GM13976 (cell line): ENCODE measurements around the gene TMOD1.
"Not testable (repeated sequence)": the region's sequence is repeated elsewhere in the genome, so short reads cannot be mapped to it uniquely, and the experiment has no call there.

ENCODE experiments used
- DNase-seq: peaks from one replicate; pipeline ENCODE4 v3.0.0; 2012; ENCODE audit warnings: low spot score
- in situ Hi-C: fragments of 300-500 bp; cut with MboI; formaldehyde crosslinking; loops from one replicate; pipeline ENCODE4 v1.12.0; 2022; ENCODE audit warnings: low sequenced_read_pairs, mixed read lengths, inconsistent platforms; ENCODE audit not compliant: unreplicated experiment
- TF ChIP-seq, protein P1 (sequence below): IDR thresholded peaks from 2 replicates; pipeline ENCODE4 v1.5.1; 2012; ENCODE audit warnings: borderline replicate concordance, mild to moderate bottlenecking; ENCODE audit not compliant: insufficient read depth; ENCODE audit errors: extremely low read depth, missing control alignments, control extremely low read depth

The TMOD1 gene

DNA sequence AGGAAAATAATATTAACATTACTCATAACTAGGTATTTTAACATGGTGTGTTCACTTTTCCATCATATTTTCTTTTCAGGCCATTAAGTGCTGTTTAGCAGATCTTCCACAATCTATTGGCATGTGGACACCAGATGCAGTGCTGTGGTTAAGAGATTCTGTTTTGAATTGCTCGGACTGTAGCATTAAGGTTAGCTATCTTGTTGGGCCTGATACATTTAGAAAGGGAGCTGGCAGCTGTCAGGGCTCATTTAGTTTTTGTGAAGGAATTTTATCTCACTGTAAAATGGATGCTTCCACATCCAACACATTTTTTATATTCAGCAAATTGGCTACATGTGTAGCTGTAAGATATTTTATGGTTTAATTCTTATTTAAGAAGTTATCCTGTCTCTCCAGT lies 20.7 kb upstream of the TMOD1 start:
- no peak for DNase-seq
- TF ChIP-seq, protein P1, sequence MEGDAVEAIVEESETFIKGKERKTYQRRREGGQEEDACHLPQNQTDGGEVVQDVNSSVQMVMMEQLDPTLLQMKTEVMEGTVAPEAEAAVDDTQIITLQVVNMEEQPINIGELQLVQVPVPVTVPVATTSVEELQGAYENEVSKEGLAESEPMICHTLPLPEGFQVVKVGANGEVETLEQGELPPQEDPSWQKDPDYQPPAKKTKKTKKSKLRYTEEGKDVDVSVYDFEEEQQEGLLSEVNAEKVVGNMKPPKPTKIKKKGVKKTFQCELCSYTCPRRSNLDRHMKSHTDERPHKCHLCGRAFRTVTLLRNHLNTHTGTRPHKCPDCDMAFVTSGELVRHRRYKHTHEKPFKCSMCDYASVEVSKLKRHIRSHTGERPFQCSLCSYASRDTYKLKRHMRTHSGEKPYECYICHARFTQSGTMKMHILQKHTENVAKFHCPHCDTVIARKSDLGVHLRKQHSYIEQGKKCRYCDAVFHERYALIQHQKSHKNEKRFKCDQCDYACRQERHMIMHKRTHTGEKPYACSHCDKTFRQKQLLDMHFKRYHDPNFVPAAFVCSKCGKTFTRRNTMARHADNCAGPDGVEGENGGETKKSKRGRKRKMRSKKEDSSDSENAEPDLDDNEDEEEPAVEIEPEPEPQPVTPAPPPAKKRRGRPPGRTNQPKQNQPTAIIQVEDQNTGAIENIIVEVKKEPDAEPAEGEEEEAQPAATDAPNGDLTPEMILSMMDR: no peak
- in situ Hi-C loops: no loop called here

DNA sequence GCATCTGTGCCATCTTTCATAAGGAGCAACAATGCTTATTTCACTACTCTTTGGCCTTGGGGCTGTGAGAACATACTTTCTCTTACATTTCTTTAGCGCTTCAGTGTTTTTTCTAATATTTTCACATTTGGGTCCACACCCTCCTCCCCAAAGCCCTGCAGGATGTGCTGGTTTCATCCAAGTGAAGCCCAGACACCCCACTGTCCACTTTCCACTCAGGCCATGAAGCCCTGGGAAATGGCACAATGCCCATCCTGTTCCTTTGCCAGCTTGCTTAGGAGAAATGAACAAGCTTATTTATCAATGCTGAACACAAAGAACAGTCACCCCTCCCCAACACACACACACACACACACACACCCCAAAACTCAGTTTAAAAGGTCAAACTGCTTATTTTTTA lies 17.3 kb upstream of the TMOD1 start:
- TF ChIP-seq, protein P1: no peak
- in situ Hi-C loops: no loop called here
- DNase-seq: no peak

DNA sequence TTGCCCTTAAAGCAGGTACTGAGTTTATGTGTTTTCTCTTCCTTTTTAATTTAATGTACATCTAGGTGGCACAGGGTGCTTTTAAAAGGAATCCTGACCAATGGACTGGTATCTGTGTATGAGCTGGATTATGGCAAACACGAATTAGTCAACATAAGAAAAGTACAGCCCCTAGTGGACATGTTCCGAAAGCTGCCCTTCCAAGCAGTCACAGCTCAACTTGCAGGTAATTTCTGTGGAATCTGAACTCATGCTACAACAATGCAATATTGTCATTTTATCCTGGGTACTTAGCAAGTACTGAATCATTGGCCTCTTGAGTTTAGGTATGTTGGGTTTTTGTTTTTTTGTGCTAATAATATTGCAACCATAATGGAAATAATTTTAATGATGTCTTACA lies 14.4 kb upstream of the TMOD1 start:
- TF ChIP-seq, protein P1: no peak
- DNase-seq: no peak
- in situ Hi-C loops: no loop called here

DNA sequence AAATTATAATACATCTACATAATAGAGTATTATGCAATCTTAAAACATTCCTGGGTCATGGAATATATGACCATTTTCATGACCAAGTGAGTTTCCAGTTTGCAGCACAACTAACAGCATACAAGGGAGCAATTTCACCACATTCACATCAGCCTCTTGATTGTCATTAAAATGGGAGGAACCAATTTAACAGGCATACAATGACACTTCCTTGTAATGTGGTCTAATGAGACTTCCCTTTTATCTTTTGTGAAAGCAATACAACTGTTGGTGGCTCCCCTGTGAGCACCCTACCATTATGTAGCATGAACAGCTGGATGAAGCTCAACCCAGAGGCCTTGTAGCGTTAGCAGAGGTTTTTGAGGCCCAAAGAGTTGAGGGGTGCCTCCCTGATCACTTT lies 13.6 kb upstream of the TMOD1 start:
- TF ChIP-seq, protein P1: no peak
- in situ Hi-C loops: no loop called here
- no peak for DNase-seq

DNA sequence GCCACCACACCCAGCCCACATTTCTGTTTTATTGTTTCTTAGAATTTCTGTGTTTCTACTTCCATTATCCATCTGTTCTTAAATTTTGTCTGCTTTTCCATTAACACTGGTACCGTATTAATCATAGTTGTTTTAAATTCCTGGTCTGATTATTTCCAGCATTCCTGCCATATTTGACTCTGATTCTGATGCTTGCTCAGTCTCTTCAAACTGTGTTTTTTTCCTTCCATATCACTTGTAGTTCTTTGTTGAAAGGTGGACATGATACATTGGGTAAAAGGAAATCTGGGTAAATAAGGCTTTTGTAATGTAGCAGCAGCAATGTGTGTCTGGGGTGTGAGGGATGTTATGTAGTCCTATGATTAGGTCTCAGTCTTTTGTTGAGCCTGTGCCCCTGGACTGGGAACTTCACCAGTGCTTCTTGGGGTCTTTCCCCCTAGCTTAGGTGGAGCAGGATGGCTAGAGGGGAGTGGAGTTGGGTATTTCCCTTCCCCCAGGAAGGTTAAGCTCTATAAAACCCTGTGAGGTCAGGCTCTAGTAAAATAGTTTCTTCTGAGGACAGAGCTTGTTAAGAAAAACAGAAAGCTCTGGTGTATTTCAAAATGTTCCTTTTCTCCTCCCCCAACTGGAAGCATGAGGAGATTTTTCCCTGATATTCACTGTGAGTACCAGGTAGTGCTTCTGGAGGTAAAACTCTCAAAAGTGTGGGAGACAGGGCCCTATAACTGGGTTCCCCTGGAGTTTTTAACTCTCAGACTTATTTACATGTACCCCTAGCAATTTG lies 10.1 kb upstream of the TMOD1 start:
- in situ Hi-C loops: no loop called here
- no peak for DNase-seq
- TF ChIP-seq, protein P1: no peak

DNA sequence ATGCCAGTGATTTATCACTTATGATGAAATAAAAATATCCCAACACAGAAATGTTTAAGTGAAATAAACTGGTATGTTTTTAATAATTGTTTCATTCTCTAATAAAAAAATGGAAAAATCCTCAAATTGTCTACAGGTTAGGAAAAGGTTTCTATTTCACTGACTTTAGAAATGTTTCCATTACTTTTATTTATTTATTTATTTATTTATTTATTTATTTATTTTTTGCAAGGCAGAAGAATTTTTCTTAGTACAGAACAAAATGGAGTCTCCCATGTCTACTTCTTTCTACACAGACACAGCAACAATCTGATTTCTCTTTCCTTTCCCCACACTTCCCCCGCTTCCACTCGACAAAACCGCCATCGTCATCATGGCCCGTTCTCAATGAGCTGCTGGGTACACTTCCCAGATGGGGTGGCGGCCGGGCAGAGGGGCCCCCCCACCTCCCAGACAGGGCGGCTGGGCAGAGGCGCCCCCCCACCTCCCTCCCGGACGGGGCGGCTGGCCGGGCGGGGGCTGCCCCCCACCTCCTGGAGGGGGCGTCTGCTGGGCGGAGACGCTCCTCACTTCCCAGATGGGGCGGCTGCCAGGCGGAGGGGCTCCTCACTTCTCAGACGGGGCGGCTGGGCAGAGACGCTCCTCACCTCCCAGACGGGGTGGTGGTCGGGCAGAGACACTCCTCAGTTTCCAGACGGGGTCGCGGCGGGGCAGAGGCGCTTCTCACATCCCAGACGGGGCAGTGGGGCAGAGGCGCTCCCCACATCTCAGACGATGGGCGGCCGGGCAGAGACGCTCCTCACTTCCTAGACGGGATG lies 3.7 kb upstream of the TMOD1 start:
- in situ Hi-C loops, DNase-seq: not testable (repeated sequence)

DNA sequence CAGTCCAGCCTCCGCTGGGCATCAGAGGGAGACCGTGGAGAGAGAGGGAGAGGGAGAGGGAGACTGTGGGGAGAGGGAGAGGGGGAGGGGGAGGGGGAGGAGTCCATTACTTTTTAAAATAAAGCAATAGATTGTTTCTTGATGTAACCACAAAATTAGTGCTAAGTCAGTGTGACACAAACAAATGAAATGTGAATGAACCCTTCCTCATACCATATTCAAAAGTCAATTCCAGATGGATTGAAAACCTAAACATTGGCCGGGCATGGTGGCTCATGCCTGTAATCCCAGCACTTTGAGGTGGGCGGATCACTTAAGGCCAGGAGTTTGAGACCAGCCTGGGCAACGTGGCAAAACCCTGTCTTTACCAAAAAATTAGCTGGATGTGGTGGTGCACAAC lies 2.6 kb upstream of the TMOD1 start:
- in situ Hi-C loops, DNase-seq: not testable (repeated sequence)
